ENCODE data around the gene PRDM16. TPM values are rescaled to one million over a fixed set of nuclear protein-coding genes. Genes with fewer than 3 reads are reported as not detected.

The PRDM16 gene
- total RNA-seq, 1 experiment from 2014 or later, result 0.04 TPM

DNA sequence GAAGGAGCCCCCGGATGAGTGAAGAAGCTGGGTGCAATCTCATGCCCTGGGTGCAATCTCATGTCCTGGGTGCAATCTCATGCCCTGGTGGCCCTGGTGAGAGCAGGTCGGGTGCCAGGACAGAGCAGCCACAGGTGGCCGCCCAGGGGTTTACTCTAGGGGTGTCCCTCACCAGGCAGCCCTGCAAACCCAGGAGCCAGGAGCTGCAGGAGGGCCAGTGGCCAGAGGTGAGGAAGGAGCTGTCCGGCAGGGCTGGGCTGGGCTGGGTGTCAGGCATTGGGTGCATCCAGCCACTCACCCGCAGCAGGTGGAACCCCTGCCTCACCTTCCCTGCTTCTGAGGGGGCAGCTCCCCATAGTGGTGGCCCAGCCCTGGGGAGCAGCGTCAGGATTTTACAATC lies 79.2 kb downstream of the PRDM16 start:
- DNase-seq, result no peak
- H3K4me3 ChIP-seq (ENCODE audit: low read length), result no peak overlapping the region
- H3K79me2 ChIP-seq (ENCODE audit: low read length), result no peaks in the 10 kb centered on the region
- H3K27ac ChIP-seq (ENCODE audit: low read length), result no peak overlapping the region
- peaks cover 94% of the 10 kb centered on the region for H3K27me3 ChIP-seq (ENCODE audit: low read length)
- no peaks in the 10 kb centered on the region for H3K9me2 ChIP-seq (replicated peaks; ENCODE audit: low read length)
- no peak overlapping the region for H3K4me2 ChIP-seq (ENCODE audit: low read length)
- POLR2A ChIA-PET (ENCODE audit: unreplicated experiment), result no interaction called here
- no peaks in the 10 kb centered on the region for H3K9me3 ChIP-seq (ENCODE audit: low read length)
- no peak for ATAC-seq
- intact Hi-C loops (cut with micrococcal nuclease), result no loop called here
- no TSS peak for BruUV-seq (replicated peaks)
- no peaks in the 10 kb centered on the region for H3K36me3 ChIP-seq (ENCODE audit: low read depth, low read length)
- H3K4me1 ChIP-seq (ENCODE audit: insufficient read depth, low read length), result no peaks in the 10 kb centered on the region
- H3F3A ChIP-seq (ENCODE audit: low read length, unreplicated experiment), result no peaks in the 10 kb centered on the region
- no peaks in the 10 kb centered on the region for H4K20me1 ChIP-seq (ENCODE audit: low read length)
- H3K9ac ChIP-seq (ENCODE audit: low read length), result no peak overlapping the region
- CTCF ChIA-PET, result no interaction called here
- TF ChIP-seq EZH2 (IDR thresholded peaks at IDR 0.05; ENCODE audit: low read length, unreplicated experiment) (no peak), CTCF (conservative IDR thresholded peaks at IDR 0.05; ENCODE audit: low read depth, low read length) (no peak), EZH2phosphoT487 (IDR thresholded peaks at IDR 0.05; ENCODE audit: borderline replicate concordance, low read length) (no peak)
- no peak overlapping the region for H2AFZ ChIP-seq (ENCODE audit: low read length)

DNA sequence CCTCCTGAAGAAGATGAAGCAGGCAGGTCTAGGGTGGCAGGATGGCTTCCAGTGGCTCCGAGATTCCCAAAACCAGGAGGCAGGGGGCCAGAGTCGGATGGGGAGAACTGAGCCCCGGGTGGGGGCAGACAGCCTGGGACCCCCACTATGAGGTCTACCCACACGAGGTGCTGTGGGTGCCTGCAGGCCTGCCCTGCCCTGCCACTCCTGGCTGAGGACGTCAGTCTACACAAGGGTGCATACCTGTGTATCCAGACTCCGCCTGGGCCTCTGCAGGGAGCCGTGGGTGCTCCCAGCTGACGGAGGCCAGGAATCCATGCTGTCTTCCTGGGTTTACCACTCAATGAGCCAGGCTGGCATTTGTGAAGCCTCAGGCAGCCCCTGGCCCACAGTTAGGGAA lies 80.3 kb downstream of the PRDM16 start:
- CTCF ChIA-PET, result no interaction called here
- H3K4me2 ChIP-seq (ENCODE audit: low read length), result no peak overlapping the region

DNA sequence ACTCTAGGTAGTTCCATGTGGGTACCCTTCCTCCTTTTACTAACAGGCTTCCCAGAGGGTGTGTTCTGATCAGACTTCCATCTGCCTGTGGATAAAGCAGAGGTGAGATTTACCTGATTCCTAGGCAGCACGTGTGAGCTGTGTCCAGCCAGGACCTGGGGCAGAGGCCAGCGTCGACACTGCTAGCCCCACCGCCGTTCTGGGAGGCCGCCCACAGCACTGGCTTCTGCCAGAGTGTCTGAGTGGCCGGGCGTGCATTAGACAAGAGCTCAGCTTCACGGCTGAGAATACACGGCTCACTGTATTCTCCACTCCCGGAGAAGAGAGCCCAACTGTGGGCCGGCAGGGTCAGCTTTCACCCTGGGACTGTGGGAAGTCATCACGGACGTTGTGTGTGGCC lies 82.5 kb downstream of the PRDM16 start:
- no peak for ATAC-seq
- TF ChIP-seq EZH2 (IDR thresholded peaks at IDR 0.05; ENCODE audit: low read length, unreplicated experiment) (no peak), EZH2phosphoT487 (IDR thresholded peaks at IDR 0.05; ENCODE audit: borderline replicate concordance, low read length) (no peak), CTCF (conservative IDR thresholded peaks at IDR 0.05; ENCODE audit: low read depth, low read length) (no peak)
- intact Hi-C loops (cut with micrococcal nuclease), result no loop called here

More for the DNA sequence above, 80.3 kb downstream of the PRDM16 start:
- no peaks in the 10 kb centered on the region for H3K79me2 ChIP-seq (ENCODE audit: low read length)
- no peak overlapping the region for H2AFZ ChIP-seq (ENCODE audit: low read length)
- no peak overlapping the region for H3K4me3 ChIP-seq (ENCODE audit: low read length)
- no peaks in the 10 kb centered on the region for H3K4me1 ChIP-seq (ENCODE audit: insufficient read depth, low read length)
- no peak for DNase-seq
- no peaks in the 10 kb centered on the region for H3K9me3 ChIP-seq (ENCODE audit: low read length)
- H3K27ac ChIP-seq (ENCODE audit: low read length), result no peak overlapping the region
- intact Hi-C loops (cut with micrococcal nuclease), result no loop called here
- no TSS peak for BruUV-seq (replicated peaks)
- no peaks in the 10 kb centered on the region for H4K20me1 ChIP-seq (ENCODE audit: low read length)
- H3K9me2 ChIP-seq (replicated peaks; ENCODE audit: low read length), result no peaks in the 10 kb centered on the region
- H3K9ac ChIP-seq (ENCODE audit: low read length), result no peak overlapping the region
- H3K36me3 ChIP-seq (ENCODE audit: low read depth, low read length), result no peaks in the 10 kb centered on the region
- no peaks in the 10 kb centered on the region for H3F3A ChIP-seq (ENCODE audit: low read length, unreplicated experiment)
- POLR2A ChIA-PET (ENCODE audit: unreplicated experiment), result no interaction called here
- peaks cover 94% of the 10 kb centered on the region for H3K27me3 ChIP-seq (ENCODE audit: low read length)
- no peak for ATAC-seq
- TF ChIP-seq EZH2phosphoT487 (IDR thresholded peaks at IDR 0.05; ENCODE audit: borderline replicate concordance, low read length) (no peak), EZH2 (IDR thresholded peaks at IDR 0.05; ENCODE audit: low read length, unreplicated experiment) (no peak), CTCF (conservative IDR thresholded peaks at IDR 0.05; ENCODE audit: low read depth, low read length) (no peak)

More for the DNA sequence above, 82.5 kb downstream of the PRDM16 start:
- Histone ChIP-seq H3F3A (ENCODE audit: low read length, unreplicated experiment) (no peaks in the 10 kb centered on the region), H2AFZ (ENCODE audit: low read length) (no peak overlapping the region), H3K4me2 (ENCODE audit: low read length) (no peak overlapping the region), H3K36me3 (ENCODE audit: low read depth, low read length) (no peaks in the 10 kb centered on the region), H3K9ac (ENCODE audit: low read length) (no peak overlapping the region), H3K27me3 (ENCODE audit: low read length) (peaks cover 94% of the 10 kb centered on the region), H3K9me3 (ENCODE audit: low read length) (no peaks in the 10 kb centered on the region), H3K4me1 (ENCODE audit: insufficient read depth, low read length) (no peaks in the 10 kb centered on the region), H3K4me3 (ENCODE audit: low read length) (no peak overlapping the region), H4K20me1 (ENCODE audit: low read length) (no peaks in the 10 kb centered on the region), H3K27ac (ENCODE audit: low read length) (no peak overlapping the region), H3K9me2 (replicated peaks; ENCODE audit: low read length) (no peaks in the 10 kb centered on the region), H3K79me2 (ENCODE audit: low read length) (no peaks in the 10 kb centered on the region)
- BruUV-seq (replicated peaks), result no TSS peak
- DNase-seq, result no peak
- ChIA-PET POLR2A (ENCODE audit: unreplicated experiment) (no interaction called here), CTCF (no interaction called here)
